ENCODE results near the gene TMEM200B.
"Not testable (repeated sequence)": the region's sequence is repeated elsewhere in the genome, so short reads cannot be mapped to it uniquely, and the experiment has no call there.

TMEM200B gene

GRCh38 chr1:29150346-29150745 is 26.6 kb upstream of the TMEM200B start:
- not testable (repeated sequence) for H3K4me1 ChIP-seq (ENCODE audit: insufficient read depth, low read length); H3K9me3 ChIP-seq (ENCODE audit: control insufficient read depth, insufficient read depth, low read length); H3K9ac ChIP-seq (ENCODE audit: low read depth, low read length)
- H3K36me3 ChIP-seq (ENCODE audit: insufficient read depth, low read length): peaks cover 66% of the 10 kb centered on the region

GRCh38 chr1:29148656-29149491 is 25.2 kb upstream of the TMEM200B start:
- H3K36me3 ChIP-seq (ENCODE audit: insufficient read depth, low read length): peaks cover 55% of the 10 kb centered on the region
- no peaks in the 10 kb centered on the region for H3K4me1 ChIP-seq (ENCODE audit: insufficient read depth, low read length)
- H3K9ac ChIP-seq (ENCODE audit: low read depth, low read length): no peak overlapping the region
- H3K9me3 ChIP-seq (ENCODE audit: control insufficient read depth, insufficient read depth, low read length): no peaks in the 10 kb centered on the region

GRCh38 chr1:29145739-29146437 is 22.2 kb upstream of the TMEM200B start:
- no peaks in the 10 kb centered on the region for H3K4me1 ChIP-seq (ENCODE audit: insufficient read depth, low read length)
- no peaks in the 10 kb centered on the region for H3K9me3 ChIP-seq (ENCODE audit: control insufficient read depth, insufficient read depth, low read length)
- no peak overlapping the region for H3K9ac ChIP-seq (ENCODE audit: low read depth, low read length)
- peaks cover 34% of the 10 kb centered on the region for H3K36me3 ChIP-seq (ENCODE audit: insufficient read depth, low read length)

- no peaks in the 10 kb centered on the region for H3K4me1 ChIP-seq (ENCODE audit: insufficient read depth, low read length)
- no peaks in the 10 kb centered on the region for H3K9me3 ChIP-seq (ENCODE audit: control insufficient read depth, insufficient read depth, low read length)
- no peak overlapping the region for H3K9ac ChIP-seq (ENCODE audit: low read depth, low read length)
- peaks cover 23% of the 10 kb centered on the region for H3K36me3 ChIP-seq (ENCODE audit: insufficient read depth, low read length)
Observed at GRCh38 chr1:29144178-29144577, 20.5 kb upstream of the TMEM200B start.

- Histone ChIP-seq H3K9me3 (ENCODE audit: control insufficient read depth, insufficient read depth, low read length) (no peaks in the 10 kb centered on the region), H3K36me3 (ENCODE audit: insufficient read depth, low read length) (peaks cover 10% of the 10 kb centered on the region; the same call in 1 of the 2 replicates), H3K4me1 (ENCODE audit: insufficient read depth, low read length) (no peaks in the 10 kb centered on the region), H3K9ac (ENCODE audit: low read depth, low read length) (no peak overlapping the region)
Observed at GRCh38 chr1:29142714-29143113, 19.0 kb upstream of the TMEM200B start.

- H3K36me3 ChIP-seq (ENCODE audit: insufficient read depth, low read length): no peaks in the 10 kb centered on the region
- no peak overlapping the region for H3K9ac ChIP-seq (ENCODE audit: low read depth, low read length)
- no peaks in the 10 kb centered on the region; the same call in 1 of the 2 replicates for H3K4me1 ChIP-seq (ENCODE audit: insufficient read depth, low read length)
- H3K9me3 ChIP-seq (ENCODE audit: control insufficient read depth, insufficient read depth, low read length): no peaks in the 10 kb centered on the region
Observed at GRCh38 chr1:29136391-29136915, 12.8 kb upstream of the TMEM200B start.

GRCh38 chr1:29134695-29135028 is 11.0 kb upstream of the TMEM200B start:
- Histone ChIP-seq H3K36me3 (ENCODE audit: insufficient read depth, low read length) (no peaks in the 10 kb centered on the region), H3K9me3 (ENCODE audit: control insufficient read depth, insufficient read depth, low read length) (no peaks in the 10 kb centered on the region), H3K4me1 (ENCODE audit: insufficient read depth, low read length) (no peaks in the 10 kb centered on the region; the same call in 1 of the 2 replicates), H3K9ac (ENCODE audit: low read depth, low read length) (no peak overlapping the region)

- H3K36me3 ChIP-seq (ENCODE audit: insufficient read depth, low read length): no peaks in the 10 kb centered on the region
- H3K9me3 ChIP-seq (ENCODE audit: control insufficient read depth, insufficient read depth, low read length): no peaks in the 10 kb centered on the region
- H3K4me1 ChIP-seq (ENCODE audit: insufficient read depth, low read length): no peaks in the 10 kb centered on the region; the same call in 1 of the 2 replicates
- no peak overlapping the region for H3K9ac ChIP-seq (ENCODE audit: low read depth, low read length)
Observed at GRCh38 chr1:29133861-29134694, 10.4 kb upstream of the TMEM200B start.

- H3K9ac ChIP-seq (ENCODE audit: low read depth, low read length); H3K4me1 ChIP-seq (ENCODE audit: insufficient read depth, low read length); H3K9me3 ChIP-seq (ENCODE audit: control insufficient read depth, insufficient read depth, low read length); H3K36me3 ChIP-seq (ENCODE audit: insufficient read depth, low read length): not testable (repeated sequence)
Observed at GRCh38 chr1:29131056-29131455, 7.4 kb upstream of the TMEM200B start.

- Histone ChIP-seq H3K4me1 (ENCODE audit: insufficient read depth, low read length) (no peaks in the 10 kb centered on the region; the same call in 1 of the 2 replicates), H3K36me3 (ENCODE audit: insufficient read depth, low read length) (no peaks in the 10 kb centered on the region), H3K9me3 (ENCODE audit: control insufficient read depth, insufficient read depth, low read length) (no peaks in the 10 kb centered on the region), H3K9ac (ENCODE audit: low read depth, low read length) (no peak overlapping the region)
Observed at GRCh38 chr1:29129916-29130315, 6.2 kb upstream of the TMEM200B start.

GRCh38 chr1:29128739-29129138 is 5.0 kb upstream of the TMEM200B start:
- no peaks in the 10 kb centered on the region for H3K4me1 ChIP-seq (ENCODE audit: insufficient read depth, low read length)
- H3K9me3 ChIP-seq (ENCODE audit: control insufficient read depth, insufficient read depth, low read length): no peaks in the 10 kb centered on the region
- H3K9ac ChIP-seq (ENCODE audit: low read depth, low read length): no peak overlapping the region
- H3K36me3 ChIP-seq (ENCODE audit: insufficient read depth, low read length): no peaks in the 10 kb centered on the region

GRCh38 chr1:29126198-29126597 is 2.5 kb upstream of the TMEM200B start:
- Histone ChIP-seq H3K4me1 (ENCODE audit: insufficient read depth, low read length) (no peaks in the 10 kb centered on the region), H3K9ac (ENCODE audit: low read depth, low read length) (no peak overlapping the region), H3K9me3 (ENCODE audit: control insufficient read depth, insufficient read depth, low read length) (no peaks in the 10 kb centered on the region), H3K36me3 (ENCODE audit: insufficient read depth, low read length) (no peaks in the 10 kb centered on the region)

GRCh38 chr1:29125788-29126187 is 2.1 kb upstream of the TMEM200B start:
- H3K9ac ChIP-seq (ENCODE audit: low read depth, low read length): 0 out of 2 replicates have a peak overlapping the region, but pooled peaks have one; percentile 95

GRCh38 chr1:29125237-29125641 is 1.5 kb upstream of the TMEM200B start:
- H3K4me1 ChIP-seq (ENCODE audit: insufficient read depth, low read length): no peaks in the 10 kb centered on the region; the same call in 1 of the 2 replicates
- no peaks in the 10 kb centered on the region for H3K9me3 ChIP-seq (ENCODE audit: control insufficient read depth, insufficient read depth, low read length)
- peak overlapping the region; percentile 95 for H3K9ac ChIP-seq (ENCODE audit: low read depth, low read length)
- peaks cover under 1% of the 10 kb centered on the region; the same call in 1 of the 2 replicates for H3K36me3 ChIP-seq (ENCODE audit: insufficient read depth, low read length)

More at GRCh38 chr1:29125788-29126187, 2.1 kb upstream of the TMEM200B start:
- no peaks in the 10 kb centered on the region for H3K9me3 ChIP-seq (ENCODE audit: control insufficient read depth, insufficient read depth, low read length)
- H3K36me3 ChIP-seq (ENCODE audit: insufficient read depth, low read length): no peaks in the 10 kb centered on the region
- H3K4me1 ChIP-seq (ENCODE audit: insufficient read depth, low read length): no peaks in the 10 kb centered on the region; the same call in 1 of the 2 replicates
